Hematopoietic multipotent progenitor cell (in vitro differentiated cells): ENCODE measurements around the gene BCAS3. TPM values are rescaled to one million over a fixed set of nuclear protein-coding genes. Genes with fewer than 3 reads are reported as not detected.

Experiments
- DNase-seq, 3 donors: peaks; one replicate each; pipeline ENCODE4 v3.0.0-alpha.2; 2011 to 2015; ENCODE audit warnings: low read depth in 2 of 3, low spot score in 2 of 3
- total RNA-seq: library from RNA; depleted of rRNA; stranded (reverse); fragments of >200 nt; gene quantifications from one replicate; pipeline ENCODE4 v1.2.3, GENCODE V29; 2012

The BCAS3 gene
- total RNA-seq, 1 donor, result 50.6 TPM

DNA sequence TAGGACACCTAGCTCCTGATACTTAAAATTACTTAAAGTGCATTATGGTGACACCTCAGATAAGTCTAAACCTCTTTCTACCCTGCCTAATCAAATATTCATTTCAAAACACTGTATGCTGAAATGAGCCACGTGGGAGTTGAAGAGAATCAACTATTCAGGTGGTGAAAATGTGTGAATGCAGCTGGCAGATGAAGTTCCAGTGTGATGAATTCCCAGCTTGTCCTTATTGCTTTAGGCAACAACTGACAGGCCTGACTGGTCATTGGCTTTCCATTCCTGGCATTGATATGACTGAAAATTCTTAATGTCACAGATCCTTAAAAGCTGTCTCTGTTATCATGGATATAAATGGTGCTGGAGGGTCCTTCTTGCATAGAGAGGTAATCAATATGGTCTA lies 420.1 kb downstream of the BCAS3 start:
- no peak for DNase-seq

- DNase-seq, result no peak
Observed at GRCh38 chr17:61106354-61106753, 428.7 kb downstream of the BCAS3 start.

GRCh38 chr17:61116577-61116976 lies 438.9 kb downstream of the BCAS3 start:
- no peak for DNase-seq

- DNase-seq, result no peak
Observed at GRCh38 chr17:61117983-61118382, 440.3 kb downstream of the BCAS3 start.

DNA sequence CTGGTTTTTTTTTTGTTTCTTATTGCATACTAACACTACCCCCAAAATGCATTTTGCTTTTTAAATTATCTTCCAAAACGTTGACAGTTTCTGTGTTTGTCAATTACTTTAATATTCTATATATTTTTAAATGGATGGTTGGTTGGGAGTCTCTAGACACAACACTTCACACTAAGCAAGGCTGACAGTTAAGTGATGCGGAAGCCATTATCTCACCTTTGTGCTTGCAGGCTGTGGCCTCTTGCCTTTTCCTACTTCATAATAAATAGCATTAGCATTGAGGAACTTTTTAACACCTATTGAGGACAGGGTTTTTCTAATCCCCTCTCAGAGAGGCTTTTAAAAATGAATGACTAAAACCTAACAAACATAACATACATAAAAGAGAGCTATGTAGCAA lies 441.2 kb downstream of the BCAS3 start:
- no peak for DNase-seq

DNA sequence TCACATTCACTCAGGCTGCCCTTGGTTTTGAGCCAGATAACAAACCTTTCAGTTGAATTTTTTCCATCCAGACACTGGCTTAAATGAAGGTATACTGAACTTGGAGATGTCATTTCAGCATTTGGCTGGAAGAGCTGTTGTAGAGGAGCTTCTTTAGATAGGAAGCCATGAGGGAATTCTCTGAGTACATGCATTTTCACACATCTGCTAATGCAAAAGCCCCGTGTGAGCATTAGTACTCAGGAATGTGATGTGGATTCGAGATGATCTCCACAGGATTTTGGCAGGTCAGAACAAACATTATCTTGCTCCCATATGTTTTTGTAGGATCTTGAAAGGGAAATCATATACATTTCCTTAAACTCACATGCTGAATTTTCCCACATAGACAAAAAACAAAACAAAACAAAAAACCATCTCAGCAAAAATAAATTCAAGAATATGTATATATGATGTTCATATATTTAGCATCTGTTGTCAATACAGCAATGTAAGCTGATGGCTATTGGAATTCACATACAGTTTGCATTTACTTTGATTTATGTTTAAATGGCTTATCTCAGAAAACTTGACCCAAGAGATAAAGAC lies 444.8 kb downstream of the BCAS3 start:
- no peak for DNase-seq

DNA sequence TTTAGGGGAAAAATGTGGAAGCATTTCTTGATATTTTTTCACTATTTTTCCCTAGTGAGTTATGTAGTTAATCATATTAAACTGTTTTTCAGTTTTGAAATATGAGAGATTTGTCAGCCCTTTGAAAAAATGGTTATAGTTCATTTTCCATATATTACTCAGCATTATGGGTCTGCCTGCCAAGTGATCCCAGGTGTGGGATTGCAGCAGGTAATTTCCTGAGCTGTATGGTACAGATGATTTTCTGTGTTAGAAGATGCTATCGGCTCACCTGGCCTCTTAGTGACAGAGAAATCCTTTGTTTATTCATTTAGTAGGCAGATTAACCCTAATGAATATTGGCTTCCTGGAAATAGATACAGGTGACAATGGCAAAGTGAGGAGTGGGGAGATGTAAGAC lies 446.9 kb downstream of the BCAS3 start:
- no peak for DNase-seq

GRCh38 chr17:61126473-61127249 lies 449.0 kb downstream of the BCAS3 start:
- DNase-seq, result no peak

- no peak for DNase-seq
Observed at GRCh38 chr17:61127960-61128359, 450.3 kb downstream of the BCAS3 start.

DNA sequence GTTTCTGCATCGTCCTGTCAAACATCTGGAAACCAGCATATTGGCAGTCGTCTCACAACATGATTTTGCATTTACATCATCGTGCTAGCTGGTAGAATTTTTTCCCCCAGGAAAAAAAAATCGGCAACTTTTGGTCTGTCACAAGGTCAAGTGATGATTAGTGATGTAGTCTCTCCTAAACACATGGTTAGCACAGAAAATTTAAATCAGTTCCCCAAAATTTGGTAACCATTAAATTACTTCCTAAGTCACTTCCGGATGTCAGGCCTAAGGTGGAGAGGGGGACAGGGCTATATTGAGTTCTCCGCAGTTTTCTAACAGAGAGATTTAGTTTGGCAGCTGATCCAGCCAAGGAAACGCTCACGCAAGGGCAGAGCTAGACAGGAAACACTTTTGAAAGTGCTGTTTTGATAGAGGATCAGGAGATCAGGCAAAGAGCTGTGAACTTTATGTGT lies 451.0 kb downstream of the BCAS3 start:
- DNase-seq, result peak in 1 of 3 donors; percentile 15

GRCh38 chr17:61129267-61130254 lies 451.9 kb downstream of the BCAS3 start:
- no peak for DNase-seq

GRCh38 chr17:61130330-61130729 lies 452.7 kb downstream of the BCAS3 start:
- no peak for DNase-seq

- no peak for DNase-seq
Observed at GRCh38 chr17:61131585-61131984, 453.9 kb downstream of the BCAS3 start.

DNA sequence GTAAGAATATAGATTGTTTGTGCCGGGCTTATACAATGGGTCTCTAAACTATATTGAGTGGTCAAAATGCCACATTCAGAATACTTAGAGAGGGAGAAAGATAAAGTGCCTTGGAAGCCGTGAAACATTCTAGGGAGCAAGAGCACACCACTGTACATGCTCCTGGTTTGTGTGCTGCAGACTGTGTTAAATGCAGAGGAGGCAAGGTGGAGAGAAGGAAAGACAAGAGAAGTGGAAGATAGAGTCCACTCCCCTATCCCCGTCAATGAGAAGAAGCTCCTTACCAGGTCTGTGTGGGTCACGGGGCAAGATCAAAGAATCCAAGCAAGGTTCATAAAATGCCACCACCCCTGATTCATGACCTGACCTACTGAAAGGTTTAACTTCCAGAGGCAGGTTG lies 454.9 kb downstream of the BCAS3 start:
- no peak for DNase-seq

DNA sequence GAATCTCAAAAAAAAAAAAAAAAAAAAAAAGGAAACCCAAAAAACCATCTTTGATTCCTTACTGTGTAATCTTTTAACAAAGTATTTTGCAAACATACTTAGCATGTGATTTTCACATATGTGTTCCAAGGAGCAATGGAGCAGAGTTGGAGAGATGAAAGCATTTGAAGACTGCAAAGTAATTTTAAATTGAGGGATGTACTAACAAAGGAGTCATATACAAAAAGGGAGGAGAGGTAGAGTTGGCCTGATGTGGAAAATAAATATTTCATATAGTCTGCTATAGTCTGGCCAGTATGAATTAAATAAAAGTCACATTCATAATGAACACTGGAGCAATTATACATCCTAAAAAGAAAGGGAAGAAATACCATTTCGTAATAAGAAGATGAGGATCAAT lies 456.2 kb downstream of the BCAS3 start:
- no peak for DNase-seq

GRCh38 chr17:61134551-61135235 lies 457.0 kb downstream of the BCAS3 start:
- no peak for DNase-seq

GRCh38 chr17:61135782-61136181 lies 458.1 kb downstream of the BCAS3 start:
- no peak for DNase-seq

DNA sequence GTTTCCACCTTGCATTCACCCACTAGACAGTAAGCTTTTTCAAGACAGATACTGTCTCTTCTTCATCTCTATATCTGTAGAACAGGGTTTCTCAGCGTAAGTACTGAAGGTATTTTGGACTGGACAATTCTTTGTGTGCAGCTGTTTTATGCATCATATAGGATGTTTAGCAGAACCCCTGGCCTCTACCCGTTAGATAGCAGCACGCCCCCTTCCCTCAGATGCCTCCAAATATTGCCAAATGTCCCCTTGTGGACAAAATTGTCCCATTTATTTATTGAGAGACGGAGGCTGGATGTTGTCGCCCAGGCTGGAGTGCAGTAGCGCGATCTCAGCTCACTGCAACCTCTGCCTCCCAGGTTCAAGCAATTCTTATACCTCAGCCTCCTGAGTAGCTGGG lies 458.6 kb downstream of the BCAS3 start:
- DNase-seq, result no peak

DNA sequence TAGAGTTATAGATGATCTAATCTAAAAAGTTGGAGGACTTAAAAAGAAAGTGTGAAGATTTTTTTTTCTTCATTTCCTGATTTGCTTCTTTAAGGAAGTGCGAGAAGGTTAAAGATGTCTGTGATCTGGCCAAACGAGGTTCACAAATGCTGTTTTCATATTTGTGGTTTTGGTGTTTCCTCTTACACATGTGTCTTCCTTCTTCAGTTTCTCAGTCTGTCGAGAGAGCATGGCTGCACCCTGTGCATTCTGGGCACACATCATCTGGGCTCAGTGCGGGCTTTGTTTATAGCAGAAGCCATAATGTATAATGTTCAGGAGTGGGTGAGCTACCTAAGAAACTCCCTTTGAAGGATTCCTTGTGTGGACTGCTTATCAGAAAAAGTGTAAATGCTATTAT lies 461.6 kb downstream of the BCAS3 start:
- peak; percentile 37 to 92 (median 71) for DNase-seq

GRCh38 chr17:61140081-61140786 lies 462.6 kb downstream of the BCAS3 start:
- DNase-seq, result no peak
